ENCODE results near the gene TXNRD1. TPM values are rescaled to one million over a fixed set of nuclear protein-coding genes. Genes with fewer than 3 reads are reported as not detected.
"Not testable (repeated sequence)": the region's sequence is repeated elsewhere in the genome, so short reads cannot be mapped to it uniquely, and the experiment has no call there.

The TXNRD1 gene
- total RNA-seq, 1 donor from 2014 or later, result 176 TPM

- no peaks in the 10 kb centered on the region for H3K4me1 Mint-ChIP-seq (ENCODE audit: low read depth, unreplicated experiment)
- no peaks in the 10 kb centered on the region for H3K27me3 Mint-ChIP-seq (ENCODE audit: low read depth, unreplicated experiment)
- no peak for FAIRE-seq
Observed at GRCh38 chr12:104258476-104259067, 43.0 kb downstream of the TXNRD1 start.

GRCh38 chr12:104263026-104263425 lies 47.4 kb downstream of the TXNRD1 start:
- H2AFZ ChIP-seq (ENCODE audit: low read depth, low read length), result no peak overlapping the region
- no peaks in the 10 kb centered on the region for H3K9me3 ChIP-seq (ENCODE audit: insufficient read depth, low read depth, low read length)
- no peaks in the 10 kb centered on the region for H3K79me2 ChIP-seq (ENCODE audit: insufficient read depth, low read length)
- peaks cover 8% of the 10 kb centered on the region for H3K4me1 ChIP-seq (ENCODE audit: insufficient read depth, low read length)
- Mint-ChIP-seq H3K9me3 (ENCODE audit: unreplicated experiment) (peaks cover 2% of the 10 kb centered on the region), H3K4me3 (ENCODE audit: unreplicated experiment) (no peak overlapping the region), H3K4me1 (ENCODE audit: low read depth, unreplicated experiment) (peaks cover 5% of the 10 kb centered on the region), H3K36me3 (ENCODE audit: low read depth, unreplicated experiment) (no peaks in the 10 kb centered on the region), H3K27ac (ENCODE audit: unreplicated experiment) (no peak overlapping the region), H3K27me3 (ENCODE audit: low read depth, unreplicated experiment) (no peaks in the 10 kb centered on the region)
- no peak overlapping the region for H3K27ac ChIP-seq (ENCODE audit: low read depth, low read length)
- H3K4me2 ChIP-seq (ENCODE audit: low read length), result no peak overlapping the region
- no peak overlapping the region for H3K9ac ChIP-seq (ENCODE audit: low read length)
- H3K27me3 ChIP-seq (ENCODE audit: insufficient read depth, low read length), result no peaks in the 10 kb centered on the region
- FAIRE-seq, result no peak
- H4K20me1 ChIP-seq (ENCODE audit: insufficient read depth, low read length), result no peaks in the 10 kb centered on the region
- no peaks in the 10 kb centered on the region for H3K36me3 ChIP-seq (ENCODE audit: insufficient read depth, low read length)
- no peak for TF ChIP-seq EZH2 (IDR thresholded peaks at IDR 0.05; ENCODE audit: insufficient read depth, low read length)
- no peak for TF ChIP-seq CTCF (IDR thresholded peaks at IDR 0.05; ENCODE audit: insufficient read depth, low read depth, low read length)
- no peak overlapping the region for H3K4me3 ChIP-seq (ENCODE audit: insufficient read depth, low read depth, low read length)
- DNase-seq (ENCODE audit: low read depth), result no peak

More at GRCh38 chr12:104258476-104259067, 43.0 kb downstream of the TXNRD1 start:
- Histone ChIP-seq H3K4me3 (ENCODE audit: insufficient read depth, low read depth, low read length) (no peak overlapping the region), H3K79me2 (ENCODE audit: insufficient read depth, low read length) (no peaks in the 10 kb centered on the region), H3K36me3 (ENCODE audit: insufficient read depth, low read length) (no peaks in the 10 kb centered on the region), H3K4me2 (ENCODE audit: low read length) (no peak overlapping the region), H3K9ac (ENCODE audit: low read length) (no peak overlapping the region), H3K9me3 (ENCODE audit: insufficient read depth, low read depth, low read length) (no peaks in the 10 kb centered on the region), H4K20me1 (ENCODE audit: insufficient read depth, low read length) (no peaks in the 10 kb centered on the region), H3K4me1 (ENCODE audit: insufficient read depth, low read length) (peaks cover under 1% of the 10 kb centered on the region), H3K27me3 (ENCODE audit: insufficient read depth, low read length) (no peaks in the 10 kb centered on the region), H3K27ac (ENCODE audit: low read depth, low read length) (no peak overlapping the region), H2AFZ (ENCODE audit: low read depth, low read length) (no peak overlapping the region)
- H3K4me3 Mint-ChIP-seq (ENCODE audit: unreplicated experiment), result no peak overlapping the region
- DNase-seq (ENCODE audit: low read depth), result no peak
- no peaks in the 10 kb centered on the region for H3K9me3 Mint-ChIP-seq (ENCODE audit: unreplicated experiment)
- no peak for TF ChIP-seq EZH2 (IDR thresholded peaks at IDR 0.05; ENCODE audit: insufficient read depth, low read length)
- no peak for TF ChIP-seq CTCF (IDR thresholded peaks at IDR 0.05; ENCODE audit: insufficient read depth, low read depth, low read length)
- H3K27ac Mint-ChIP-seq (ENCODE audit: unreplicated experiment), result no peak overlapping the region
- H3K36me3 Mint-ChIP-seq (ENCODE audit: low read depth, unreplicated experiment), result no peaks in the 10 kb centered on the region

- Histone ChIP-seq H3K4me1 (ENCODE audit: insufficient read depth, low read length) (peaks cover 8% of the 10 kb centered on the region), H3K9me3 (ENCODE audit: insufficient read depth, low read depth, low read length) (no peaks in the 10 kb centered on the region), H3K4me3 (ENCODE audit: insufficient read depth, low read depth, low read length) (no peak overlapping the region), H3K36me3 (ENCODE audit: insufficient read depth, low read length) (no peaks in the 10 kb centered on the region), H3K9ac (ENCODE audit: low read length) (no peak overlapping the region), H3K27me3 (ENCODE audit: insufficient read depth, low read length) (no peaks in the 10 kb centered on the region), H4K20me1 (ENCODE audit: insufficient read depth, low read length) (no peaks in the 10 kb centered on the region), H3K27ac (ENCODE audit: low read depth, low read length) (no peak overlapping the region), H2AFZ (ENCODE audit: low read depth, low read length) (peak overlapping the region; percentile 26), H3K4me2 (ENCODE audit: low read length) (no peak overlapping the region), H3K79me2 (ENCODE audit: insufficient read depth, low read length) (no peaks in the 10 kb centered on the region)
- TF ChIP-seq EZH2 (IDR thresholded peaks at IDR 0.05; ENCODE audit: insufficient read depth, low read length) (no peak), CTCF (IDR thresholded peaks at IDR 0.05; ENCODE audit: insufficient read depth, low read depth, low read length) (no peak)
- Mint-ChIP-seq H3K4me1 (ENCODE audit: low read depth, unreplicated experiment) (peaks cover 5% of the 10 kb centered on the region), H3K27ac (ENCODE audit: unreplicated experiment) (no peak overlapping the region), H3K27me3 (ENCODE audit: low read depth, unreplicated experiment) (no peaks in the 10 kb centered on the region), H3K36me3 (ENCODE audit: low read depth, unreplicated experiment) (no peaks in the 10 kb centered on the region), H3K9me3 (ENCODE audit: unreplicated experiment) (peaks cover 2% of the 10 kb centered on the region), H3K4me3 (ENCODE audit: unreplicated experiment) (no peak overlapping the region)
- no peak for FAIRE-seq
- no peak for DNase-seq (ENCODE audit: low read depth)
Observed at GRCh38 chr12:104263580-104264358, 48.2 kb downstream of the TXNRD1 start.

GRCh38 chr12:104265436-104265835 lies 49.9 kb downstream of the TXNRD1 start:
- not testable (repeated sequence) for FAIRE-seq; H3K4me1 Mint-ChIP-seq (ENCODE audit: low read depth, unreplicated experiment); H3K4me2 ChIP-seq (ENCODE audit: low read length); H3K4me3 ChIP-seq (ENCODE audit: insufficient read depth, low read depth, low read length); H4K20me1 ChIP-seq (ENCODE audit: insufficient read depth, low read length); H3K27me3 ChIP-seq (ENCODE audit: insufficient read depth, low read length); H3K9ac ChIP-seq (ENCODE audit: low read length); H3K27me3 Mint-ChIP-seq (ENCODE audit: low read depth, unreplicated experiment); H2AFZ ChIP-seq (ENCODE audit: low read depth, low read length); H3K4me1 ChIP-seq (ENCODE audit: insufficient read depth, low read length); H3K79me2 ChIP-seq (ENCODE audit: insufficient read depth, low read length); H3K4me3 Mint-ChIP-seq (ENCODE audit: unreplicated experiment); H3K9me3 ChIP-seq (ENCODE audit: insufficient read depth, low read depth, low read length); DNase-seq (ENCODE audit: low read depth); H3K36me3 Mint-ChIP-seq (ENCODE audit: low read depth, unreplicated experiment); H3K27ac ChIP-seq (ENCODE audit: low read depth, low read length); H3K9me3 Mint-ChIP-seq (ENCODE audit: unreplicated experiment); H3K36me3 ChIP-seq (ENCODE audit: insufficient read depth, low read length); H3K27ac Mint-ChIP-seq (ENCODE audit: unreplicated experiment)

All from astrocyte (in vitro differentiated cells and primary cell).